Brain microvascular endothelial cell (primary cell): ENCODE data around the gene LARP4B.
"Not testable (repeated sequence)": the region's sequence is repeated elsewhere in the genome, so short reads cannot be mapped to it uniquely, and the experiment has no call there.

ENCODE experiments used
- DNase-seq: peaks from one replicate; pipeline ENCODE4 v3.0.0-alpha.2; 2020
- H3K27ac ChIP-seq: fragments of 250-450 bp; sonication (Bioruptor Pico); 2 replicates; pipeline ENCODE4 v1.5.1; 2020; ENCODE audit warnings: mild to moderate bottlenecking, moderate library complexity
- H3K27me3 ChIP-seq: fragments of 250-450 bp; sonication (Bioruptor Pico); replicated peaks from 2 replicates; pipeline ENCODE4 v1.5.1; 2020; ENCODE audit warnings: mild to moderate bottlenecking
- H3K36me3 ChIP-seq: fragments of 250-450 bp; sonication (Bioruptor Pico); replicated peaks from 2 replicates; pipeline ENCODE4 v1.5.1; 2020; ENCODE audit warnings: mild to moderate bottlenecking
- H3K4me3 ChIP-seq: 2 replicates; pipeline ENCODE4 v1.5.1; 2011; ENCODE audit warnings: low read depth, mild to moderate bottlenecking, control low read depth, low read length, moderate library complexity
- CTCF ChIP-seq: IDR thresholded peaks from 2 replicates; pipeline ENCODE4 v1.5.1; 2011; ENCODE audit warnings: low read depth, mild to moderate bottlenecking, moderate library complexity, low read length, control low read depth, inconsistent platforms; ENCODE audit errors: missing control alignments
- in situ Hi-C: cut with HindIII; loops from 2 replicates; pipeline ENCODE4 v1.10.0; 2017; ENCODE audit warnings: low sequenced_read_pairs, low pct_ligation_motif_present

The LARP4B gene

DNA sequence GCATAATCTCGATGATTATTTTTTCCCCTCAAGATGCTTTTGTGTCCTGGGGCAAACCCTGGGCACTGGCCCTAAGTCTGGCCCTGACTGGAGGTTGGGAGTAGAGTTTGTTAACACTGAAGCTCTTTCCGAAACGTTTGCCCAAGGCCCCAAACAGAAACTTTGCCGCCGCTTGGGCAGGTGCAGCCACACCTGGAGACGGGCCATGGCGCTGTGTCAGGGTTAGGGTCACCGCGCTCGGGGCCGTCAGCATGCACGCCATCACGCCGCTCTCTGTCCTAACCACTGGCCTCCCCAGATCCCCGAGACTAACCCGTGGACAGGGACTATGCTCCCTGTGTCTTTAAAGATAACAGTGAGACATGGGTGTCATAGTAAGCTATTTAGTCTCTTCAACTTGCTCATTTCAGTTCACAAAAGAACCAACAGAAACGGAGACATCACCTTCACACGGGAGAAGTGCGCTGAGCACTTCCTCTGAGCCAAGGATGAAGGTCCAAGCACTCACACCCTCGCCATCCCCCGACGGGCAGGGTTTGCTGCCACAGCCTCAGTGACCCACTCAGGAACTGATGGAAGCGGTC is 156.8 kb downstream of the LARP4B start:
- Histone ChIP-seq H3K36me3 (no peaks in the 10 kb centered on the region), H3K27ac (no peak overlapping the region), H3K4me3 (no peak overlapping the region), H3K27me3 (no peaks in the 10 kb centered on the region)
- no peak for TF ChIP-seq CTCF
- no peak for DNase-seq
- in situ Hi-C loops: no loop called here

DNA sequence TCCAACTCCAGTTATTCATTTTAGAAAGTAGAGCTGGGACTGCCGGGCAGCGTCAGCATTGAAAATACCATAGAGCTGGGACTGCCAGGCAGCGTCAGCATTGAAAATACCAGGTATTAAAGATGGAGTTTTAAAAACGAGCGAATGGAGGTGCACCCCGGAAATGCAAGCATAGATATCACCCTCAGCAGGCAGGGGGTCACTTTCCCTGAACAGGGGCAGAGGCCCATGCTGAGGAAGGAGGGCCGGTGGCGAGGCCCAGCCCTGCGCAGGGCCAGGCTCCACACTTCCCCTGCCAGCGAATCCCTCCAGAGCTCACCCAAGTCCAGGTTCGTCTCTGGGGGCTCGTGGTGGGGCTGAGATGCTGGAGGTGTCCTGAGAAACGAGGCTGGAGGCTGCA is 157.3 kb downstream of the LARP4B start:
- no peak for TF ChIP-seq CTCF

GRCh38 chr10:773562-774161 is 157.8 kb downstream of the LARP4B start:
- no peaks in the 10 kb centered on the region for H3K36me3 ChIP-seq
- DNase-seq: no peak
- TF ChIP-seq CTCF: no peak
- H3K4me3 ChIP-seq: no peak overlapping the region
- in situ Hi-C loops: no loop called here
- no peak overlapping the region for H3K27ac ChIP-seq
- H3K27me3 ChIP-seq: no peaks in the 10 kb centered on the region

More for the DNA sequence above, 157.3 kb downstream of the LARP4B start:
- no peak for DNase-seq
- Histone ChIP-seq H3K27me3 (no peaks in the 10 kb centered on the region), H3K36me3 (no peaks in the 10 kb centered on the region), H3K4me3 (no peak overlapping the region), H3K27ac (no peak overlapping the region)
- in situ Hi-C loops: no loop called here

- DNase-seq: no peak
- in situ Hi-C loops: no loop called here
These were observed 159.3 kb downstream of the LARP4B start for GRCh38 chr10:772227-772637.

GRCh38 chr10:771647-772046 is 159.9 kb downstream of the LARP4B start:
- no peaks in the 10 kb centered on the region for H3K36me3 ChIP-seq
- H3K27ac ChIP-seq: no peak overlapping the region
- TF ChIP-seq CTCF: no peak
- DNase-seq: no peak
- in situ Hi-C loops: no loop called here
- H3K4me3 ChIP-seq: no peak overlapping the region
- H3K27me3 ChIP-seq: no peaks in the 10 kb centered on the region

More at GRCh38 chr10:772227-772637, 159.3 kb downstream of the LARP4B start:
- Histone ChIP-seq H3K27ac (no peak overlapping the region), H3K4me3 (no peak overlapping the region), H3K36me3 (no peaks in the 10 kb centered on the region), H3K27me3 (no peaks in the 10 kb centered on the region)
- no peak for TF ChIP-seq CTCF

DNA sequence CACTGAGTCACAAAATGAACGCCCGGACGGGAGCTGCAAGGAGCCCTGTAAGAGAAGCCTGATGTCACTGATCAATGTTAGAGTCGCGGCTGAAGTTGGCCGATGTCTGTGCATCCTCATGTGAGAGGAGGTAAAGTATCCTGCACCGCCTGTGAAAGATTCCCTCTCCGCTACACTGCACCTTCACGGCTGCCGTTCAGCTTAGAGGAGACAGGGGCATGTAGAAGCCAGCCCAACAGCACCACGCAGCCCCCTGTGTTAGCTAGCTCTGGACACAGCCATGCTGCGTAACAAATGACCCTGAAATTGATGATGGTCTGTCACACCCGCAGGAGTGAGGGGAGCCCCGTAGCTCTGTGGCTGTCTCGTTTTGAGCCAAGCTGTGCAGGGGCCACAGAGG is 160.5 kb downstream of the LARP4B start:
- H3K27me3 ChIP-seq: no peaks in the 10 kb centered on the region
- H3K36me3 ChIP-seq: no peaks in the 10 kb centered on the region
- in situ Hi-C loops: no loop called here
- TF ChIP-seq CTCF: no peak
- DNase-seq: no peak
- H3K27ac ChIP-seq: no peak overlapping the region
- no peak overlapping the region for H3K4me3 ChIP-seq

- DNase-seq, H3K27me3 ChIP-seq, H3K36me3 ChIP-seq, in situ Hi-C loops, H3K4me3 ChIP-seq, H3K27ac ChIP-seq: not testable (repeated sequence)
These were observed 161.3 kb downstream of the LARP4B start for GRCh38 chr10:770048-770712.
